ENCODE measurements around the gene CHMP4B. TPM values are rescaled to one million over a fixed set of nuclear protein-coding genes. Genes with fewer than 3 reads are reported as not detected.

CHMP4B gene
- total RNA-seq, 1 experiment from 2014 or later, result 72.5 TPM

- POLR2A ChIA-PET, result interaction anchor here (0.9 kb wide), 1 partner anchor 14 kb away, joined by 5 read pairs; no protein-coding TSS in a partner anchor
- Mint-ChIP-seq H3K4me1 (peaks cover 36% of the 10 kb centered on the region), H3K4me3 (no peak overlapping the region), H3K36me3 (no peaks in the 10 kb centered on the region), H3K27me3 (ENCODE audit: low read depth) (no peaks in the 10 kb centered on the region), H3K27ac (peak overlapping the region; percentile 36), H3K9me3 (no peaks in the 10 kb centered on the region)
- CTCF ChIA-PET, result interaction anchor here (0.6 to 2.1 kb wide), 5 partner anchors 13 to 241 kb away, joined by 3 to 14 read pairs (median 3); no protein-coding TSS in a partner anchor
- peak; percentile 95 for ATAC-seq
- DNase-seq (ENCODE audit: low spot score), result no peak
- TF ChIP-seq NFYB (CRISPR knock-in tag; conservative IDR thresholded peaks at IDR 0.05; ENCODE audit: low read depth) (peak; percentile 43; the same call in 1 of the 2 replicates), ZNF317 (CRISPR knock-in tag; IDR thresholded peaks at IDR 0.05; ENCODE audit: borderline replicate concordance, low read depth) (no peak), ZNF263 (CRISPR knock-in tag; IDR thresholded peaks at IDR 0.05; ENCODE audit: low read depth) (no peak)
Measured at GRCh38 chr20:33826270-33826897, 15.2 kb downstream of the CHMP4B start.

- Mint-ChIP-seq H3K4me1 (peaks cover 43% of the 10 kb centered on the region), H3K27ac (peak overlapping the region; percentile 90), H3K36me3 (no peaks in the 10 kb centered on the region), H3K4me3 (no peak overlapping the region), H3K9me3 (no peaks in the 10 kb centered on the region), H3K27me3 (ENCODE audit: low read depth) (no peaks in the 10 kb centered on the region)
- TF ChIP-seq, protein P1, sequence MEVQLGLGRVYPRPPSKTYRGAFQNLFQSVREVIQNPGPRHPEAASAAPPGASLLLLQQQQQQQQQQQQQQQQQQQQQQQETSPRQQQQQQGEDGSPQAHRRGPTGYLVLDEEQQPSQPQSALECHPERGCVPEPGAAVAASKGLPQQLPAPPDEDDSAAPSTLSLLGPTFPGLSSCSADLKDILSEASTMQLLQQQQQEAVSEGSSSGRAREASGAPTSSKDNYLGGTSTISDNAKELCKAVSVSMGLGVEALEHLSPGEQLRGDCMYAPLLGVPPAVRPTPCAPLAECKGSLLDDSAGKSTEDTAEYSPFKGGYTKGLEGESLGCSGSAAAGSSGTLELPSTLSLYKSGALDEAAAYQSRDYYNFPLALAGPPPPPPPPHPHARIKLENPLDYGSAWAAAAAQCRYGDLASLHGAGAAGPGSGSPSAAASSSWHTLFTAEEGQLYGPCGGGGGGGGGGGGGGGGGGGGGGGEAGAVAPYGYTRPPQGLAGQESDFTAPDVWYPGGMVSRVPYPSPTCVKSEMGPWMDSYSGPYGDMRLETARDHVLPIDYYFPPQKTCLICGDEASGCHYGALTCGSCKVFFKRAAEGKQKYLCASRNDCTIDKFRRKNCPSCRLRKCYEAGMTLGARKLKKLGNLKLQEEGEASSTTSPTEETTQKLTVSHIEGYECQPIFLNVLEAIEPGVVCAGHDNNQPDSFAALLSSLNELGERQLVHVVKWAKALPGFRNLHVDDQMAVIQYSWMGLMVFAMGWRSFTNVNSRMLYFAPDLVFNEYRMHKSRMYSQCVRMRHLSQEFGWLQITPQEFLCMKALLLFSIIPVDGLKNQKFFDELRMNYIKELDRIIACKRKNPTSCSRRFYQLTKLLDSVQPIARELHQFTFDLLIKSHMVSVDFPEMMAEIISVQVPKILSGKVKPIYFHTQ (CRISPR knock-in tag; IDR thresholded peaks at IDR 0.05), result no peak
- TF ChIP-seq ATF2 (CRISPR knock-in tag; IDR thresholded peaks at IDR 0.05; ENCODE audit: borderline replicate concordance, low read depth) (no peak), JAZF1 (CRISPR knock-in tag; IDR thresholded peaks at IDR 0.05) (no peak), MXD4 (CRISPR knock-in tag; IDR thresholded peaks at IDR 0.05; ENCODE audit: borderline replicate concordance) (no peak), CBFB (CRISPR knock-in tag; IDR thresholded peaks at IDR 0.05; ENCODE audit: low read depth) (no peak), CREM (CRISPR knock-in tag; IDR thresholded peaks at IDR 0.05) (no peak), CREB1 (CRISPR knock-in tag; IDR thresholded peaks at IDR 0.05) (no peak), ZNF671 (CRISPR knock-in tag; IDR thresholded peaks at IDR 0.05) (no peak), ZNF138 (CRISPR knock-in tag; conservative IDR thresholded peaks at IDR 0.05) (no peak), HMGA2 (CRISPR knock-in tag; IDR thresholded peaks at IDR 0.05) (no peak), ATF3 (CRISPR knock-in tag; conservative IDR thresholded peaks at IDR 0.05) (no peak), GRHL2 (CRISPR knock-in tag; IDR thresholded peaks at IDR 0.05; ENCODE audit: insufficient replicate concordance, severe bottlenecking) (no peak), NR2C2 (CRISPR knock-in tag; IDR thresholded peaks at IDR 0.05) (no peak)
- TF ChIP-seq, protein P2, sequence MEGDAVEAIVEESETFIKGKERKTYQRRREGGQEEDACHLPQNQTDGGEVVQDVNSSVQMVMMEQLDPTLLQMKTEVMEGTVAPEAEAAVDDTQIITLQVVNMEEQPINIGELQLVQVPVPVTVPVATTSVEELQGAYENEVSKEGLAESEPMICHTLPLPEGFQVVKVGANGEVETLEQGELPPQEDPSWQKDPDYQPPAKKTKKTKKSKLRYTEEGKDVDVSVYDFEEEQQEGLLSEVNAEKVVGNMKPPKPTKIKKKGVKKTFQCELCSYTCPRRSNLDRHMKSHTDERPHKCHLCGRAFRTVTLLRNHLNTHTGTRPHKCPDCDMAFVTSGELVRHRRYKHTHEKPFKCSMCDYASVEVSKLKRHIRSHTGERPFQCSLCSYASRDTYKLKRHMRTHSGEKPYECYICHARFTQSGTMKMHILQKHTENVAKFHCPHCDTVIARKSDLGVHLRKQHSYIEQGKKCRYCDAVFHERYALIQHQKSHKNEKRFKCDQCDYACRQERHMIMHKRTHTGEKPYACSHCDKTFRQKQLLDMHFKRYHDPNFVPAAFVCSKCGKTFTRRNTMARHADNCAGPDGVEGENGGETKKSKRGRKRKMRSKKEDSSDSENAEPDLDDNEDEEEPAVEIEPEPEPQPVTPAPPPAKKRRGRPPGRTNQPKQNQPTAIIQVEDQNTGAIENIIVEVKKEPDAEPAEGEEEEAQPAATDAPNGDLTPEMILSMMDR (IDR thresholded peaks at IDR 0.05), result no peak
- TF ChIP-seq, protein P3, sequence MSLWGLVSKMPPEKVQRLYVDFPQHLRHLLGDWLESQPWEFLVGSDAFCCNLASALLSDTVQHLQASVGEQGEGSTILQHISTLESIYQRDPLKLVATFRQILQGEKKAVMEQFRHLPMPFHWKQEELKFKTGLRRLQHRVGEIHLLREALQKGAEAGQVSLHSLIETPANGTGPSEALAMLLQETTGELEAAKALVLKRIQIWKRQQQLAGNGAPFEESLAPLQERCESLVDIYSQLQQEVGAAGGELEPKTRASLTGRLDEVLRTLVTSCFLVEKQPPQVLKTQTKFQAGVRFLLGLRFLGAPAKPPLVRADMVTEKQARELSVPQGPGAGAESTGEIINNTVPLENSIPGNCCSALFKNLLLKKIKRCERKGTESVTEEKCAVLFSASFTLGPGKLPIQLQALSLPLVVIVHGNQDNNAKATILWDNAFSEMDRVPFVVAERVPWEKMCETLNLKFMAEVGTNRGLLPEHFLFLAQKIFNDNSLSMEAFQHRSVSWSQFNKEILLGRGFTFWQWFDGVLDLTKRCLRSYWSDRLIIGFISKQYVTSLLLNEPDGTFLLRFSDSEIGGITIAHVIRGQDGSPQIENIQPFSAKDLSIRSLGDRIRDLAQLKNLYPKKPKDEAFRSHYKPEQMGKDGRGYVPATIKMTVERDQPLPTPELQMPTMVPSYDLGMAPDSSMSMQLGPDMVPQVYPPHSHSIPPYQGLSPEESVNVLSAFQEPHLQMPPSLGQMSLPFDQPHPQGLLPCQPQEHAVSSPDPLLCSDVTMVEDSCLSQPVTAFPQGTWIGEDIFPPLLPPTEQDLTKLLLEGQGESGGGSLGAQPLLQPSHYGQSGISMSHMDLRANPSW (CRISPR knock-in tag; conservative IDR thresholded peaks at IDR 0.05; ENCODE audit: low read depth), result no peak
- ChIA-PET CTCF (interaction anchor here (1.9 to 2.1 kb wide), 2 partner anchors 35 to 36 kb away, joined by 9 to 14 read pairs; no protein-coding TSS in a partner anchor), POLR2A (interaction anchor here (0.7 kb wide), 1 partner anchor 9 kb away, joined by 3 read pairs; no protein-coding TSS in a partner anchor)
- ATAC-seq (no peak), DNase-seq (ENCODE audit: low spot score) (no peak)
Measured at GRCh38 chr20:33827109-33827508, 16.0 kb downstream of the CHMP4B start.
